Measurements from ENCODE around the gene UNC5A. TPM values are rescaled to one million over a fixed set of nuclear protein-coding genes. Genes with fewer than 3 reads are reported as not detected.
A peak's percentile ranks its signal among the peaks of the same experiment; 100 is the strongest.

UNC5A gene
- total RNA-seq, 1 experiment from 2014 or later = 10.1 TPM

- ChIA-PET RAD21 (ENCODE audit: low non-redundant PET in 1 of 2, low total read pairs in 2 of 2, uncharacterized antibody in 2 of 2, unreplicated experiment in 2 of 2) (interaction anchor here in 1 of 2 experiments (0.6 kb wide), 1 partner anchor 14 kb away, joined by 3 read pairs; no protein-coding TSS in a partner anchor), POLR2A (no interaction called here), CTCF (interaction anchor here (1.8 kb wide), 1 partner anchor 240 kb away, joined by 6 read pairs; no protein-coding TSS in a partner anchor)
- BruUV-seq (replicated peaks) = no TSS peak
- no peaks in the 10 kb centered on the region for H3K79me2 ChIP-seq (ENCODE audit: insufficient read depth, low read length)
- intact Hi-C loops (cut with micrococcal nuclease) = no loop called here
- H3K9ac ChIP-seq (ENCODE audit: low read length) = no peak overlapping the region
- no peak overlapping the region for H3K4me3 ChIP-seq (replicated peaks in 1 of 2; ENCODE audit: low read depth in 1 of 2, low read length in 2 of 2)
- no peaks in the 10 kb centered on the region for H3K9me3 ChIP-seq (ENCODE audit: control insufficient read depth in 1 of 2, insufficient read depth in 1 of 2, low read depth in 1 of 2, low read length in 2 of 2)
- no peak overlapping the region for H3K4me2 ChIP-seq (ENCODE audit: low read length)
- no peaks in the 10 kb centered on the region for H3K9me2 ChIP-seq (ENCODE audit: insufficient read depth)
- no peak overlapping the region for H3K27ac ChIP-seq (ENCODE audit: low read depth, low read length)
- no peak overlapping the region for H2AFZ ChIP-seq (ENCODE audit: low read depth, low read length, poor library complexity, severe bottlenecking)
- TF ChIP-seq POLR2AphosphoS5 (IDR thresholded peaks at IDR 0.05; ENCODE audit: low read depth, low read length) = 0 out of 2 replicates have a peak, but pooled peaks have one; percentile 37
- no peak for TF ChIP-seq RAD21 (IDR thresholded peaks at IDR 0.05; ENCODE audit: low read depth)
- no peaks in the 10 kb centered on the region for H4K20me1 ChIP-seq (ENCODE audit: insufficient read depth)
- no peaks in the 10 kb centered on the region for H3K27me3 ChIP-seq (ENCODE audit: insufficient read depth, low read length)
- H3K4me1 ChIP-seq (ENCODE audit: control insufficient read depth in 1 of 2, insufficient read depth in 2 of 2, low read length in 2 of 2) = no peaks in the 10 kb centered on the region
- ATAC-seq (0 out of 2 replicates have a peak, but pooled peaks have one; percentile 8), DNase-seq (ENCODE audit: low read depth, low spot score) (no peak)
- H3K36me3 ChIP-seq (ENCODE audit: control insufficient read depth in 1 of 2, insufficient read depth in 2 of 2, low read length in 2 of 2) = peaks cover 19 to 32% of the 10 kb centered on the region in 2 experiments; a peak in 3 of 4 replicates
Observed at GRCh38 chr5:176900780-176901204, 90.4 kb downstream of the UNC5A start.

GRCh38 chr5:176901260-176902101 is 91.1 kb downstream of the UNC5A start:
- ATAC-seq = no peak

More at GRCh38 chr5:176901260-176902101, 91.1 kb downstream of the UNC5A start:
- ChIA-PET CTCF (interaction anchor here (1.8 kb wide), 1 partner anchor 241 kb away, joined by 6 read pairs; no protein-coding TSS in a partner anchor), POLR2A (no interaction called here), RAD21 (ENCODE audit: low non-redundant PET in 1 of 2, low total read pairs in 2 of 2, uncharacterized antibody in 2 of 2, unreplicated experiment in 2 of 2) (interaction anchor here in 1 of 2 experiments (0.6 kb wide), 1 partner anchor 14 kb away, joined by 3 read pairs; no protein-coding TSS in a partner anchor)
- Histone ChIP-seq H3K27me3 (ENCODE audit: insufficient read depth, low read length) (no peaks in the 10 kb centered on the region), H3K36me3 (ENCODE audit: control insufficient read depth in 1 of 2, insufficient read depth in 2 of 2, low read length in 2 of 2) (peaks cover 19 to 39% of the 10 kb centered on the region in 2 experiments; a peak in 3 of 4 replicates), H3K9me2 (ENCODE audit: insufficient read depth) (no peaks in the 10 kb centered on the region), H3K4me2 (ENCODE audit: low read length) (no peak overlapping the region), H3K4me3 (replicated peaks in 1 of 2; ENCODE audit: low read depth in 1 of 2, low read length in 2 of 2) (no peak overlapping the region), H3K9ac (ENCODE audit: low read length) (no peak overlapping the region), H2AFZ (ENCODE audit: low read depth, low read length, poor library complexity, severe bottlenecking) (no peak overlapping the region), H3K4me1 (ENCODE audit: control insufficient read depth in 1 of 2, insufficient read depth in 2 of 2, low read length in 2 of 2) (no peaks in the 10 kb centered on the region), H4K20me1 (ENCODE audit: insufficient read depth) (no peaks in the 10 kb centered on the region), H3K9me3 (ENCODE audit: control insufficient read depth in 1 of 2, insufficient read depth in 1 of 2, low read depth in 1 of 2, low read length in 2 of 2) (no peaks in the 10 kb centered on the region), H3K79me2 (ENCODE audit: insufficient read depth, low read length) (no peaks in the 10 kb centered on the region), H3K27ac (ENCODE audit: low read depth, low read length) (no peak overlapping the region)
- no peak for DNase-seq (ENCODE audit: low read depth, low spot score)
- intact Hi-C loops (cut with micrococcal nuclease) = no loop called here
- TSS peak; percentile 10 for BruUV-seq (replicated peaks)
- TF ChIP-seq CTCF (IDR thresholded peaks at IDR 0.05 in 2 of 3, conservative IDR thresholded peaks at IDR 0.05 in 1 of 3; ENCODE audit: borderline replicate concordance in 1 of 3, insufficient read depth in 1 of 3, low read depth in 2 of 3, low read length in 2 of 3) = no peak
- no peak for TF ChIP-seq EGR1 (IDR thresholded peaks at IDR 0.05; ENCODE audit: low read depth)
- no peak for TF ChIP-seq CEBPB (IDR thresholded peaks at IDR 0.05; ENCODE audit: low read depth)
- TF ChIP-seq ATF3 (IDR thresholded peaks at IDR 0.05) = no peak
